Measurements from ENCODE around the gene LVRN. TPM values are rescaled to one million over a fixed set of nuclear protein-coding genes. Genes with fewer than 3 reads are reported as not detected.

The LVRN gene
- total RNA-seq, 1 experiment from 2014 or later = 0.60 TPM

- DNase-seq (ENCODE audit: low read depth) = no peak
Observed at GRCh38 chr5:115956957-115957356, 5.3 kb upstream of the LVRN start.

GRCh38 chr5:115961381-115962238 lies 665 bp upstream of the LVRN start:
- DNase-seq (ENCODE audit: low read depth) = peak; percentile 57

DNA sequence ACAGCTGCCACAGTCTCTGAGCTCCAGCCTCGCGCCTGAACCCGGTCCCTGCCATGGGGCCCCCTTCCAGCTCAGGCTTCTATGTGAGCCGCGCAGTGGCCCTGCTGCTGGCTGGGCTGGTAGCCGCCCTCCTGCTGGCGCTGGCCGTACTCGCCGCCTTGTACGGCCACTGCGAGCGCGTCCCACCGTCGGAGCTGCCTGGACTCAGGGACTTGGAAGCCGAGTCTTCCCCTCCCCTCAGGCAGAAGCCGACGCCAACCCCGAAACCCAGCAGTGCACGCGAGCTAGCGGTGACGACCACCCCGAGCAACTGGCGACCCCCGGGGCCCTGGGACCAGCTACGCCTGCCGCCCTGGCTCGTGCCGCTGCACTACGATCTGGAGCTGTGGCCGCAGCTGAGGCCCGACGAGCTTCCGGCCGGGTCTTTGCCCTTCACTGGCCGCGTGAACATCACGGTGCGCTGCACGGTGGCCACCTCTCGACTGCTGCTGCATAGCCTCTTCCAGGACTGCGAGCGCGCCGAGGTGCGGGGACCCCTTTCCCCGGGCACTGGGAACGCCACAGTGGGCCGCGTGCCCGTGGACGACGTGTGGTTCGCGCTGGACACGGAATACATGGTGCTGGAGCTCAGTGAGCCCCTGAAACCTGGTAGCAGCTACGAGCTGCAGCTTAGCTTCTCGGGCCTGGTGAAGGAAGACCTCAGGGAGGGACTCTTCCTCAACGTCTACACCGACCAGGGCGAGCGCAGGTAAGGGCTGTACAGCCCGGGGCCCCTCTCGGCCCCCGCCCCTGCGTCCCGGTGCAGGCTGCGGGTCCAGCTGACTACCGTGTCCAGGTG lies 509 bp downstream of the LVRN start:
- no peak for DNase-seq (ENCODE audit: low read depth)

DNA sequence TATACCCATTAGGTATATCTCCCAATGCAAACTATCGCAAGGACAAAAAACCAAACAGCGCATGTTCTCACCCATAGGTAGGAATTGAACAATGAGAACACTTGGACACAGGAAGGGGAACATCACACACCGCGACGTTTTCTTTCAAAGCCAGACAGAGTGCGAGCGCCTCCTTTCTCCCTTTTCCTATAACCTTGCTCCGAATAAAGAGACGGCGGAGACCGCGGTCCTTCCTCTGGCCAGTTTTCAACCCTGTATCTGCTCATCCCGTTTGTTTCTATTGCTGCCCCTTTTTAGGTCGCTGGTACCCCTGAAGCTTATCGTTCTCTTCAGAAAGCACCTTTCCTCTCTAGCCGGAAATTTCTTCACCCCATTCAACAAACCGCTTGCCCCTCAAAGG lies 1.3 kb downstream of the LVRN start:
- no peak for DNase-seq (ENCODE audit: low read depth)

- no peak for DNase-seq (ENCODE audit: low read depth)
Observed at GRCh38 chr5:115968770-115969169, 6.5 kb downstream of the LVRN start.

- peak; percentile 6 for DNase-seq (ENCODE audit: low read depth)
Observed at GRCh38 chr5:115977096-115977495, 14.8 kb downstream of the LVRN start.

- peak; percentile 52 for DNase-seq (ENCODE audit: low read depth)
Observed at GRCh38 chr5:115977988-115978387, 15.7 kb downstream of the LVRN start.

DNA sequence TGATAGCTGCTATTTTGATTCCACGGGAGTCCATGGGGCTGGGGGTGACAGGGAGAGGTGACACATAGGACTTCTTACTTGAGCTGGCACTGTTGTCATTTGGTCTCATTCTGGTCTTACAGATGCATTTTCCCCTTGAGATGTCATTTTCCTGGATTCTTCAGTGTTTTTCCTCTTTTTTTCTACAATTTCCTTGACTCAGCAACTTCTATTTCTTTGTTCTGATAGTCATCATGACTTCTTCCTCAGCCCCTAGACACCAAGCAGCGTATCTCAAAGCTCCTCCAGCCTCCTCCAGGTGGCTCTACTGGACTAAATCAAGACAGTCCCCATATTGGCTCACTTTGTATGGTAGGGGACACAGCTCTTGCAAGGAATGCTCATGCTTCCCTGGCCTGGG lies 16.5 kb downstream of the LVRN start:
- no peak for DNase-seq (ENCODE audit: low read depth)

GRCh38 chr5:115979201-115980041 lies 17.1 kb downstream of the LVRN start:
- DNase-seq (ENCODE audit: low read depth) = no peak

DNA sequence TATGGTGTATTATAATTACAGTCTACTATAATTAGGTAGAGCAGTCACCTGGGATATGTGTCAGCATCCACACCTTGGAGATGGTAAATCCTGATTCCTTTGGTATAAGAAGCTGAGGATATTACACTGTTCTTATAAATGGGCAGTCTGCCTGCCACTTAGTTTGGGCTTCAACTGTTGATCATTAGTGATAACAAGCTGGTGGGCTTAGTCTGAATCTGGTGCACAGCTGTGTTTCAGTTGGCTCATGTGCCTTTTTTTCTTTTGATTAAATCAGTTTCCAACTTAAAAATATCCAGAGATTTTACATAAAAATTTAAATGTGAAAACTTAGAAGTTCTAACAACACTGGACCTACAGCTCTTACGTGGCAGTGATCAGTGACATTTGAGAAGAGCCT lies 21.2 kb downstream of the LVRN start:
- DNase-seq (ENCODE audit: low read depth) = no peak

DNA sequence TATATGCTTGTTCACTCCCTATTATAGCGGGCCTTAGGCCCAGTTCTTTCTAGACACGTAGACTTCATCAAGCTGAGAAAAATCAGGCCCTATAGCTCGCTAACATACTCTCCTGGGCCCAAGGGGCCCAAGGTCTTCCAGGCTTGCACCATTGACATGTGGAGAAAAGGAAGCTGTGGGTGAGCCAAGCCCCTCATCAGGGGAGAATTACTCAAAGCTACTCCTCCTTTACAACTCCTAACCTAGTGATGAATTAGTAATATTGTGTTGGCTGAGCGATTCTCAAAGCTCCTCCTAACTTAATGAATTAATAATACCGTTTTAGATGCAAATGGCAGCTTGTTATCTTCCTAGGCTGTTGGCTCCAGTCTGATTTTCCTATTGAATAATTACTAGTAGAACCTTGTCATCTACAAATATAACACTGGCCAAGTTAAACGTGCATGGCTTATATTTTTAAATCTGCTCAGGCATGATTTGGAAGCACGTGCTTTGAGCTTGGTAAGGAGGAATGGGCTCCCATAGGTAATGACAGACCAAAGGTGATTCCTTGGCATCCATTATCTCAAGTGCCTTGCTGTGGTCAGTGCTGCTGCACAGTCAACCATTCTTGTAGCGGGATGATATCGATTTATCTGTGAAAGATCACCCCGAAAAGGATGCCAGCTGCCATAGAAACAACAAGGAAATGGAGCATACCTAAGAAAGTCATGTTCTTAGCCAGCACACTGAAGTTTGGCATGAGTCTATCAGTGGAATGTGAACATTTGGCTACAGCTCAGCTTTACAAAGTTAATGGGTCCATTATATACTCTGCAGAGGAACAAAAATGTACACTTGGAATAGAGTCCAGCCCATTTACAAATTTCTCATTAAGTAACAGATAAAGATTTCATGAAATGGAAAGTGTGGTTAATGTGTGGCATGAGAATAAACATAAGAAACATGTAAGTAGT lies 23.8 kb downstream of the LVRN start:
- DNase-seq (ENCODE audit: low read depth) = no peak

GRCh38 chr5:115988002-115988401 lies 25.7 kb downstream of the LVRN start:
- DNase-seq (ENCODE audit: low read depth) = no peak

DNA sequence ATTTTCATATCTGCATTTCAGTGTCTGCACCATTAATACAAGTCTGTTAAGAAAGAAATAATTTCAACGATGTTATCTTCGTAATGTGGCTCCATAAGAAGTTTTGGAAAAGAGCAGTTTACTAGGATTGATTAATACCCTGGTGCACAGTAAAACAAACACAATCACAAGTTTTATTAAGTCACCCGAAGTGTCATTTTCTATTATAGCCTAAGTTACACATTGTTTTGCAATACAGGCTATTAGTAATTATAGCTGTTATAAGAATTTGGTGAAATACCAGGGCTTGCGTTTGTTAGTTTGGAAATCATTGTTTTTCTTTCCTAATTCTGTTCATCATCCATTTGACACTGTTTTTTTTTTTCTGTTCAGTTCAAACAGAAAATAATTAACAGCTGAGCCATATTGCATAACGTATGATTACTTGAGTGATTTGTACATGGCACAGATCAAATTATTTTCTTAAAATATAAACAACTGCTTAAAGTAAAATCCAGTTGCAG lies 30.6 kb downstream of the LVRN start:
- no peak for DNase-seq (ENCODE audit: low read depth)

GRCh38 chr5:115995351-115995750 lies 33.1 kb downstream of the LVRN start:
- DNase-seq (ENCODE audit: low read depth) = no peak

DNA sequence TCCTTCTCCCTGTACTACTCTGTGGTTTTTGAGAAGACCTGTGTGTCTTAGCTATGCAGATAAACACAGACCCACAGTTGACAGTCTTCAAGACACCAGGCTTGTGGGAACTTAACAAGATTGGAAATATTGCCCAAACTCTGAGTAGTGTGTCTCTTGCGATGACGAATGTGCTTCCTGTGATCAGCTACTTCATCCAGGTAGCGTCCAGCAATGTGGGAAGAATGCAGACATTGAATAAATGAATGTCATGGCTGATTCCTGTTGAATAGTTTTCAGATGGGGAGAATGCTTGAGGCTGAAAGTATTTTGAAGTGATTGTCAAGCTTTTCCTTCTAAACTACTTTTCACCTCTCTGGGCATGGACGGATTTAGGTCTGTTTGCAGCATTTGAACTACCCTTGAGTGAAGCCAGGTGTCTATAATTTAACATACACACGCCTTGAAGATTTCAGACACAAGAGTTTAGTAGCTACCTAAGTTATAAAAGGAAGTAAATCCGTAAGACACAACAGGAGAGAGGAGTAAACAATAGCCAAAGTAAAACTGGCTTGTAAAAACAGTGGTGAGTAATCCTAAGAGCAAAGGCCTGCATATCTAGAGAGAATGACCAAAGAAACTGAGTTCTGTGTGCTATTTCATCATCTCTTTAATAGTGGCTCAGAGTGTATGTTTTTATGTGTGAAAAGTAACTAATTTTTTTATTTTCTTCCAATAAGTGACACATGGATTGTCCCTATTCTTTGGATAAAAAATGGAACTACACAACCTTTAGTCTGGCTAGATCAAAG lies 40.0 kb downstream of the LVRN start:
- no peak for DNase-seq (ENCODE audit: low read depth)

DNA sequence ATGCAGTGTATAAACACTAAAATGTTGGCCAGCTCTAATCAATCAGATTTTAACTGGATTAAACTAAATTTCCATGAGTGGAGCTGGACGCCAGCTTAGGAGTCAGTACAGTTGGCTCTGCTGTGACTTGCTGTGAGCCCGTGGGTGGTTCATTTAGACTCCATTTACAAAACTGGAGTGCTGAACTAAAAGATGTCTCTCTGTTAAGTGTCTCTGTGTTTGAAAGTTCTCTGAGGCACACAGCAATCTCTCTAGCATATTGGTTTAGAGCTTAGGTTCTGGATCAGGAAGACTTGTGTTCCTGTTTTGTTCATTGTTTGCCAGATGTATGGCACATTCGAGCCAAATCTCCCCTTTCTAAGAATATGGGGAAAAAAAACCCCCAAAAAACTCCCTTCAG lies 42.0 kb downstream of the LVRN start:
- DNase-seq (ENCODE audit: low read depth) = no peak

- no peak for DNase-seq (ENCODE audit: low read depth)
Observed at GRCh38 chr5:116009806-116010205, 47.5 kb downstream of the LVRN start.

DNA sequence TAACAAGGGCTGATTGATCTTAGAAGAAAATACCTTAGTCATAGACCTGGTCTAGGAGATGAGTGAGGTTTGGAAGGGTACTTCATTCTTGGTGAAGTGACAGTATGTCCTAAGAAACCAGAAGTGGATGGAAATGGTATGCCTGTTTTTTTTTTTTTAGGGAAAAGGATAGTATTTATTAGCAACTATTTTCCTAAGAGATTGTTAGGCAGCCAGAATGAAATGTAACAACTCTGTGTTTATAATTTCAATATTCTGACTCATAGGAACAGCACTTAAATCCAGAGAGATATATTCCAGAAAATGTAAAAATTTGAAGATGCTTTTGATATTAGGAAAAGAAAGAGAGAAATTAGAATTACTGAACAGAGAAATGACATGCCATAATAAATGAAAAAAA lies 48.8 kb downstream of the LVRN start:
- no peak for DNase-seq (ENCODE audit: low read depth)

DNA sequence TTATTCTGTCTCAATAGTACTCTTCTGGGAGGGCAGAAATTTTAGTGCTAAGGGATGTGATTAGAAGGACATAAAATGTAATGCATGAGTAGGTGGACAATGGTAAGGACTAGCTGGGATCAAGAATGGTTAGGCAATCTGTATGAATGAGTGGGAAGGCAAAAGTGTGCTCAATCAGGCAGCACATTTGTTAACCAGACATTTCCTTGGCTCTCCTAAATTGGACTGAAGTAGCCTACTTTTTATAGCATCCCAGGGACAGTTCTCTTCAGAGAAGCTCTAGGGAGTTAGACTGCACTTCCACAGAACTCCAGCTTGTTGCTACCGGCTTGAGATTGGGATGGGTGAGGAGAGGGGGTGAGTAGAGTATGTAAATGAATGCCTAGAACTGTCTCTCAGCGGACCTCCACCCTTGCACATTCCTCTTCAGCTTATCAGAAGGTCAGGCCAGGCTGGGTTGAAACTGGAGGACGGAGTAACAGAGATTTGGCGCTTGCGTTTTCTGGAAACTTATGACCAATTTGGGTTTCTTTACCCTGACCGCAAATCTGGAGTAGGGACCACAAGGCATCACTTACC lies 51.0 kb downstream of the LVRN start:
- no peak for DNase-seq (ENCODE audit: low read depth)
